Measurements from ENCODE around the gene PERM1.
"Not testable (repeated sequence)": the region's sequence is repeated elsewhere in the genome, so short reads cannot be mapped to it uniquely, and the experiment has no call there.

PERM1 gene

GRCh38 chr1:1013922-1014648, 32.2 kb upstream of the PERM1 start:
- DNase-seq, result no peak

GRCh38 chr1:1013105-1013921, 31.4 kb upstream of the PERM1 start, which contains the start of gene ISG15:
ISG15 (plus strand) TSS chr1:1013497; CDS start chr1:1013574, 77 bp downstream.
- DNase-seq, result peak; percentile 90

- DNase-seq, result not testable (repeated sequence)
These were observed 30.8 kb upstream of the PERM1 start for GRCh38 chr1:1012736-1013104.

GRCh38 chr1:1011396-1011949, 29.6 kb upstream of the PERM1 start:
- DNase-seq, result no peak

- DNase-seq, result not testable (repeated sequence)
These were observed 28.2 kb upstream of the PERM1 start for GRCh38 chr1:1010131-1010530.

GRCh38 chr1:1006305-1007159, 24.6 kb upstream of the PERM1 start:
- DNase-seq, result no peak

GRCh38 chr1:1005774-1006304, 23.9 kb upstream of the PERM1 start:
- no peak for DNase-seq

- DNase-seq, result no peak
These were observed 23.1 kb upstream of the PERM1 start for GRCh38 chr1:1004780-1005697.

- DNase-seq, result no peak
These were observed 22.5 kb upstream of the PERM1 start for GRCh38 chr1:1004420-1004779.

- DNase-seq, result no peak
These were observed 21.9 kb upstream of the PERM1 start for GRCh38 chr1:1003618-1004419.

GRCh38 chr1:1001057-1001783, 19.3 kb upstream of the PERM1 start:
- no peak for DNase-seq

- peak; percentile 86 for DNase-seq
These were observed 18.6 kb upstream of the PERM1 start for GRCh38 chr1:1000357-1001056.

GRCh38 chr1:999725-1000356, 17.9 kb upstream of the PERM1 start, which contains the start of gene HES4:
HES4 (minus strand) TSS chr1:1000097; CDS start chr1:999973, 124 bp downstream.
- DNase-seq, result peak; percentile 79

- peak; percentile 50 for DNase-seq
These were observed 17.3 kb upstream of the PERM1 start for GRCh38 chr1:998995-999724.

- no peak for DNase-seq
These were observed 16.8 kb upstream of the PERM1 start for GRCh38 chr1:998745-998994.

GRCh38 chr1:997993-998744, 16.3 kb upstream of the PERM1 start:
- no peak for DNase-seq

- DNase-seq, result no peak
These were observed 15.8 kb upstream of the PERM1 start for GRCh38 chr1:997713-997992.

Measured in CD4-positive, alpha-beta T cell treated with Interleukin-15 for 1 hour (primary cell).